GM12873 (cell line): ENCODE results near the gene ZMPSTE24.

Experiments
- TF ChIP-seq, protein P1 (sequence below): IDR thresholded peaks from 2 replicates; pipeline ENCODE4 v1.5.1; 2012; ENCODE audit warnings: low read depth, mild to moderate bottlenecking, moderate library complexity, low read length, control low read depth; ENCODE audit not compliant: insufficient read depth; ENCODE audit errors: missing control alignments

Gene ZMPSTE24

DNA sequence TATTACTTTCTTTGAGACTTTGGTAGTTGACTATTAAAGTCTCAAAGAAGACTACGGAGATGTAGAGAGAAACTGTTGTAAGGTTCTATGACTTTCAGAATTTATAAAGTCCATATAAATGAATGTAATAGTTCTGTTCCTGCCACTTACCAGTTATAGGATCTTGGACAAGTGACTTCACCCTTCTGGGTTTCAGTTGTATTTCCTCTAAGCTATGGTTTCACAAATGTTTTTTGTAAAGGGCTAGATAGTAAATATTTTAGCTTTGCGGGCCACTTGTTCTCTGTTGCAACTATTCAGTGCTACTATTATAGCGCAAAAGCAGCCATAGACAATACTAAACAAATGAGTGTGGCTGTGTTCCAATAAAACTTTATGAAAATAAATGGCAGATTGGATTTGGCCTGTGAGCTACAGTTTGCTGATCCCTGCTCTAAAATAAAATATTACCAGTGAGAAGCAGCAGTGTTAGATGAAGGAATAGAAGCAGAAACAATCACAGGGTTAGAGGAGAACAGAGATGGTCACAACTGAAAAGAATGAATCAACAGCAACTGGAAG is 14.7 kb downstream of the ZMPSTE24 start:
- TF ChIP-seq, protein P1, sequence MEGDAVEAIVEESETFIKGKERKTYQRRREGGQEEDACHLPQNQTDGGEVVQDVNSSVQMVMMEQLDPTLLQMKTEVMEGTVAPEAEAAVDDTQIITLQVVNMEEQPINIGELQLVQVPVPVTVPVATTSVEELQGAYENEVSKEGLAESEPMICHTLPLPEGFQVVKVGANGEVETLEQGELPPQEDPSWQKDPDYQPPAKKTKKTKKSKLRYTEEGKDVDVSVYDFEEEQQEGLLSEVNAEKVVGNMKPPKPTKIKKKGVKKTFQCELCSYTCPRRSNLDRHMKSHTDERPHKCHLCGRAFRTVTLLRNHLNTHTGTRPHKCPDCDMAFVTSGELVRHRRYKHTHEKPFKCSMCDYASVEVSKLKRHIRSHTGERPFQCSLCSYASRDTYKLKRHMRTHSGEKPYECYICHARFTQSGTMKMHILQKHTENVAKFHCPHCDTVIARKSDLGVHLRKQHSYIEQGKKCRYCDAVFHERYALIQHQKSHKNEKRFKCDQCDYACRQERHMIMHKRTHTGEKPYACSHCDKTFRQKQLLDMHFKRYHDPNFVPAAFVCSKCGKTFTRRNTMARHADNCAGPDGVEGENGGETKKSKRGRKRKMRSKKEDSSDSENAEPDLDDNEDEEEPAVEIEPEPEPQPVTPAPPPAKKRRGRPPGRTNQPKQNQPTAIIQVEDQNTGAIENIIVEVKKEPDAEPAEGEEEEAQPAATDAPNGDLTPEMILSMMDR = no peak

- TF ChIP-seq, protein P1 = no peak
Observed at GRCh38 chr1:40273547-40274166, 15.6 kb downstream of the ZMPSTE24 start.

DNA sequence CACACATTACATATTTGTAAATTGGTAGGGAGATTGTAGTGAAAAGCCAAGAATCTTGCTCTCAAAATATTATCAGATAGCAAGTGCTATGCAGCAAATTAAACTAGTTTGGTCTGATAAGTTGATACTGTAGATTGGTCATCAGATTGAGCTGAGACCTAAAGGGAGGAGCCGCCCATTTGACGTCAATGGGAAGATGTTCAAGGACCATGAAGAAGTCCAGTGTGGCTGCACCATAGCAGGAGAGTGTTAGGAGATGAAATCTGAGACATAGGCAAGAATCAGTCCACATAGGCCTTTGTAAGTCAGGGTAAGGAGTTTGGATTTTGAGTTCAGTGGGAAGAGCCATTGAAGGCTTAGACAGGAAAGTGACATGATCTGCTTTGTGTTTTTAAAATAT is 16.3 kb downstream of the ZMPSTE24 start:
- TF ChIP-seq, protein P1 = no peak

GRCh38 chr1:40276122-40276521 is 18.1 kb downstream of the ZMPSTE24 start:
- TF ChIP-seq, protein P1 = no peak

DNA sequence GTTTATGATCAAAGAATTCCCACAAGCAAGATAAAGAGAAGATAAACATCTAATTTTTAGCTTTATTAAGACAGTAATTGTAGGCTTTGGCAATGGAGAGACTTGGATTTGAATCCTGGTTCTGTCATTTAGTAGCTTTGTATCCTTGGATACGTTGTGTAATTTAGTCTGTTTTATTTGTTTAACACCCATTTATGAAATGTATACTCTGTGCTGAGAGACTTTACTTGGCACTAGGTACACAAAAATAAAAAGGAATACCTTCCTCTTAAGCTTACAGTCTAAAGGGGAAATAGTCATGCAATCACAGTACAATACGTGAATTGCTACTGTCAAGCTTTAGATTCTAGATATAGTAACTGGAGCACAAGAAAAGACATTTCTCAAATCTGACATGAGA is 23.8 kb downstream of the ZMPSTE24 start:
- TF ChIP-seq, protein P1 = no peak

GRCh38 chr1:40291293-40291692 is 33.3 kb downstream of the ZMPSTE24 start:
- TF ChIP-seq, protein P1 = no peak

- TF ChIP-seq, protein P1 = no peak
Observed at GRCh38 chr1:40299366-40300248, 41.6 kb downstream of the ZMPSTE24 start.
